GM19467 (cell line): ENCODE data around the gene ACSS2.

Experiments used
- ATAC-seq: cut with Tn5 transposase; IDR thresholded peaks from one replicate; pipeline ENCODE4 v1.9.1; 2021; ENCODE audit warnings: mild to moderate bottlenecking, moderate library complexity; ENCODE audit not compliant: unreplicated experiment

Gene ACSS2

GRCh38 chr20:34971561-34972235 lies 95.3 kb downstream of the ACSS2 start:
- ATAC-seq = no peak

GRCh38 chr20:34974246-34974645 lies 97.8 kb downstream of the ACSS2 start:
- no peak for ATAC-seq

DNA sequence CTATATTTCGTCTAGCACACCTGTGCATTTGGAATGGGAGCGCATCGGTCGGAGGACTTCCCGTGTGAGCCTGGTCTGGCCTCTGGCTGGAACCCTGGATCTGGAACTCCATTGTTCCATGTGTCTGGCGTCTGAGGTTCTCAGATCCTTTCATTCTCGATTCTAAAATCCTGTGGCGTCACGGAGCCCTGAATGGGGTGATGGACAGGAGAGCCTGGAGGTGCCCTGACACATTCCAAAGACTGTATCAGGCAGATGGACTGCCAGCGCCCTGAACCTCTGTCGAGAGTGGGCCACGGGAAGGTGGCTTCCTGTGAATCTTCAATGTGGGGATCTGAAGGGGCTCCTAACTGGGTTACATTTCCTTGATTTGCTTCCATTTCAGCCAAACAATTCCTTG lies 99.9 kb downstream of the ACSS2 start:
- no peak for ATAC-seq
